H9 (cell line): ENCODE data around the gene CDH13. TPM values are rescaled to one million over a fixed set of nuclear protein-coding genes. Genes with fewer than 3 reads are reported as not detected.

Experiments used
- DNase-seq: peaks from one replicate; pipeline ENCODE4 v3.0.0-alpha.2; 2017
- H2AFZ ChIP-seq: one replicate; pipeline ENCODE4 v1.6.1; 2013; ENCODE audit warnings: mild to moderate bottlenecking, low read length, control low read depth, moderate library complexity
- H2AK5ac ChIP-seq: 2 replicates; pipeline ENCODE4 v1.6.1; 2013; ENCODE audit warnings: low read length, control low read depth, mixed read lengths; ENCODE audit not compliant: insufficient read length
- H2BK120ac ChIP-seq: one replicate; pipeline ENCODE4 v1.6.1; 2013; ENCODE audit warnings: low read depth, mild to moderate bottlenecking, low read length, control low read depth, inconsistent platforms; ENCODE audit not compliant: poor library complexity, severe bottlenecking
- H2BK12ac ChIP-seq: 2 replicates; pipeline ENCODE4 v1.6.1; 2013; ENCODE audit warnings: low read length, control low read depth, mixed read lengths, low read depth; ENCODE audit not compliant: insufficient read length
- H2BK15ac ChIP-seq: 2 replicates; pipeline ENCODE4 v1.6.1; 2013; ENCODE audit warnings: low read depth, low read length, control low read depth
- H2BK20ac ChIP-seq: one replicate; pipeline ENCODE4 v1.6.1; 2013; ENCODE audit warnings: low read depth, mild to moderate bottlenecking, low read length, control low read depth, inconsistent platforms; ENCODE audit not compliant: poor library complexity, severe bottlenecking
- H2BK5ac ChIP-seq: 2 replicates; pipeline ENCODE4 v1.6.1; 2013; ENCODE audit warnings: low read length, control low read depth, mixed read lengths; ENCODE audit not compliant: insufficient read length
- H3K14ac ChIP-seq: 2 replicates; pipeline ENCODE4 v1.6.1; 2013; ENCODE audit warnings: low read length, control low read depth; ENCODE audit not compliant: insufficient read depth
- H3K18ac ChIP-seq: 2 replicates; pipeline ENCODE4 v1.6.1; 2013; ENCODE audit warnings: low read depth, mild to moderate bottlenecking, mixed read lengths, low read length, control low read depth; ENCODE audit not compliant: insufficient read length
- H3K23ac ChIP-seq: 2 replicates; pipeline ENCODE4 v1.6.1; 2013; ENCODE audit warnings: low read length, control low read depth, mixed read lengths, low read depth; ENCODE audit not compliant: insufficient read length
- H3K23me2 ChIP-seq: 2 replicates; pipeline ENCODE4 v1.6.1; 2013; ENCODE audit warnings: low read depth, mild to moderate bottlenecking, mixed read lengths, low read length, control low read depth; ENCODE audit not compliant: insufficient read length, poor library complexity, severe bottlenecking
- H3K27ac ChIP-seq: 2 replicates; pipeline ENCODE4 v1.5.1; 2013; ENCODE audit warnings: low read length, control low read depth, mixed read lengths, low read depth; ENCODE audit not compliant: insufficient read length
- H3K27me3 ChIP-seq: 2 replicates; pipeline ENCODE4 v1.6.1; 2013; ENCODE audit warnings: low read length, control low read depth, inconsistent platforms; ENCODE audit not compliant: insufficient read depth
- H3K4ac ChIP-seq: 2 replicates; pipeline ENCODE4 v1.6.1; 2013; ENCODE audit warnings: low read depth, mild to moderate bottlenecking, control low read depth, inconsistent platforms, low read length, moderate library complexity
- H3K4me1 ChIP-seq: 2 replicates; pipeline ENCODE4 v1.6.1; 2013; ENCODE audit warnings: low read length, control low read depth, inconsistent platforms; ENCODE audit not compliant: insufficient read depth
- H3K4me2 ChIP-seq: 2 replicates; pipeline ENCODE4 v1.6.1; 2013; ENCODE audit warnings: low read length, control low read depth, mixed read lengths; ENCODE audit not compliant: insufficient read length, insufficient read depth
- H3K56ac ChIP-seq: 2 replicates; pipeline ENCODE4 v1.6.1; 2013; ENCODE audit warnings: low read depth, mild to moderate bottlenecking, mixed read lengths, low read length, control low read depth; ENCODE audit not compliant: insufficient read length
- H3K79me1 ChIP-seq: 2 replicates; pipeline ENCODE4 v1.6.1; 2013; ENCODE audit warnings: low read depth, mild to moderate bottlenecking, moderate library complexity, low read length, control low read depth, inconsistent platforms; ENCODE audit not compliant: insufficient read depth, poor library complexity, severe bottlenecking
- H3K79me2 ChIP-seq: 2 replicates; pipeline ENCODE4 v1.6.1; 2013; ENCODE audit warnings: low read length, control low read depth, inconsistent platforms; ENCODE audit not compliant: insufficient read depth
- H3K9ac ChIP-seq: 2 replicates; pipeline ENCODE4 v1.6.1; 2013; ENCODE audit warnings: low read length, control low read depth, mixed read lengths; ENCODE audit not compliant: insufficient read length; ENCODE audit errors: extremely low read depth
- H3K9me3 ChIP-seq: one replicate; pipeline ENCODE4 v1.6.1; 2013; ENCODE audit warnings: low read depth, low read length, inconsistent platforms; ENCODE audit not compliant: control insufficient read depth
- H3T11ph ChIP-seq: one replicate; pipeline ENCODE4 v1.6.1; 2013; ENCODE audit warnings: mild to moderate bottlenecking, low read length, control low read depth, inconsistent platforms
- H4K20me1 ChIP-seq: one replicate; pipeline ENCODE4 v1.6.1; 2013; ENCODE audit not compliant: control insufficient read depth, insufficient read length, insufficient read depth
- H4K5ac ChIP-seq: 2 replicates; pipeline ENCODE4 v1.6.1; 2013; ENCODE audit warnings: low read depth, mild to moderate bottlenecking, mixed read lengths, low read length, control low read depth; ENCODE audit not compliant: insufficient read length
- H4K8ac ChIP-seq: replicated peaks from 2 replicates; pipeline ENCODE4 v1.6.1; 2013; ENCODE audit warnings: low read length, control low read depth, mixed read lengths, low read depth; ENCODE audit not compliant: insufficient read length
- H4K91ac ChIP-seq: 2 replicates; pipeline ENCODE4 v1.6.1; 2013; ENCODE audit warnings: low read depth, mild to moderate bottlenecking, moderate library complexity, mixed read lengths, low read length, control low read depth; ENCODE audit not compliant: insufficient read length
- H3K27ac Mint-ChIP-seq, 3 experiments: 2 replicates in 2 of 3; 3 replicates in 1 of 3; pipeline ENCODE4 v1.8.0; 2020 to 2021; ENCODE audit warnings: mixed read lengths in 3 of 3, mild to moderate bottlenecking in 1 of 3, moderate library complexity in 1 of 3
- H3K27me3 Mint-ChIP-seq: 2 replicates; pipeline ENCODE4 v1.8.0; 2021; ENCODE audit warnings: low read depth, mild to moderate bottlenecking, moderate library complexity, mixed read lengths
- H3K36me3 Mint-ChIP-seq, 3 experiments: 2 replicates in 2 of 3; 3 replicates in 1 of 3; pipeline ENCODE4 v1.8.0; 2020 to 2021; ENCODE audit warnings: low read depth in 3 of 3, mixed read lengths in 3 of 3; ENCODE audit not compliant: insufficient read depth in 1 of 3
- H3K4me1 Mint-ChIP-seq, 2 experiments: 2 replicates each; pipeline ENCODE4 v1.8.0; 2020; ENCODE audit warnings: mixed read lengths in 2 of 2
- H3K4me3 Mint-ChIP-seq, 2 experiments: 2 replicates in 1 of 2; 3 replicates in 1 of 2; pipeline ENCODE4 v1.8.0; 2020 to 2021; ENCODE audit warnings: mild to moderate bottlenecking in 2 of 2, mixed read lengths in 2 of 2, moderate library complexity in 1 of 2
- H3K9me3 Mint-ChIP-seq, 2 experiments: 2 replicates in 1 of 2; 3 replicates in 1 of 2; pipeline ENCODE4 v1.8.0; 2020; ENCODE audit warnings: mild to moderate bottlenecking in 2 of 2, mixed read lengths in 2 of 2, moderate library complexity in 1 of 2
- total RNA-seq: library from RNA; stranded (reverse); gene quantifications from 2 replicates; pipeline ENCODE4 v1.2.1, GENCODE V29; 2021
- TF ChIP-seq, protein P1 (sequence below): fragments of 200-600 bp; sonication (generic); conservative IDR thresholded peaks from 3 replicates; pipeline ENCODE4 v1.8.0; 2021; ENCODE audit warnings: antibody characterized with exemption, mild to moderate bottlenecking

CDH13 gene
- total RNA-seq, 1 experiment from 2014 or later = 1.5 TPM

DNA sequence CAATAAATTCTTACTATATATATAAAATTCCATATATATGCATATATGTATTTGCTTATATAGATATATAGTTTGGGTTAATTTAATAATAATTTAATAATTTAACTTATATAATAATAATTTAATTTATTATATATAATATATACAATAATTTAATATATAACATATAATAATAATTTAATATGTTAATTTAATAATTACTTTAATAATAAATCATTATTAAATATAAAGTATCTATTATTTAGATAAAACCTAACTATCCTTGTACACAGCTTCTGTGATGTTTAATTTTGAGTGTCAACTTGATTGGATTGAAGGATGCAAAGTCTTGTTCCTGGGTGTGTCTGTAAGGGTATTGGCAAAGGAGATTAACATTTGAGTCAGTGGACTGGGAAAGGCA, 40.6 kb upstream of the CDH13 start:
- Histone ChIP-seq H3K79me2 (no peaks in the 10 kb centered on the region), H2BK20ac (no peak overlapping the region), H3T11ph (no peak overlapping the region), H2AK5ac (no peak overlapping the region), H3K56ac (no peak overlapping the region), H3K14ac (no peak overlapping the region), H2BK15ac (no peak overlapping the region), H2BK5ac (no peak overlapping the region), H3K23me2 (no peaks in the 10 kb centered on the region), H4K91ac (no peak overlapping the region), H3K4me1 (no peaks in the 10 kb centered on the region), H3K27me3 (no peaks in the 10 kb centered on the region), H3K4me2 (no peak overlapping the region), H2AFZ (no peak overlapping the region), H2BK12ac (no peak overlapping the region), H4K5ac (no peak overlapping the region), H3K79me1 (no peaks in the 10 kb centered on the region), H3K18ac (no peak overlapping the region), H4K20me1 (no peaks in the 10 kb centered on the region), H3K9ac (no peak overlapping the region), H3K27ac (no peak overlapping the region), H2BK120ac (no peak overlapping the region), H3K4ac (no peak overlapping the region), H3K9me3 (no peaks in the 10 kb centered on the region), H3K23ac (no peak overlapping the region), H4K8ac (no peak overlapping the region)
- H3K9me3 Mint-ChIP-seq = no peaks in the 10 kb centered on the region
- H3K27me3 Mint-ChIP-seq = peaks cover 2% of the 10 kb centered on the region
- DNase-seq = no peak
- H3K4me3 Mint-ChIP-seq = no peak overlapping the region
- TF ChIP-seq, protein P1, sequence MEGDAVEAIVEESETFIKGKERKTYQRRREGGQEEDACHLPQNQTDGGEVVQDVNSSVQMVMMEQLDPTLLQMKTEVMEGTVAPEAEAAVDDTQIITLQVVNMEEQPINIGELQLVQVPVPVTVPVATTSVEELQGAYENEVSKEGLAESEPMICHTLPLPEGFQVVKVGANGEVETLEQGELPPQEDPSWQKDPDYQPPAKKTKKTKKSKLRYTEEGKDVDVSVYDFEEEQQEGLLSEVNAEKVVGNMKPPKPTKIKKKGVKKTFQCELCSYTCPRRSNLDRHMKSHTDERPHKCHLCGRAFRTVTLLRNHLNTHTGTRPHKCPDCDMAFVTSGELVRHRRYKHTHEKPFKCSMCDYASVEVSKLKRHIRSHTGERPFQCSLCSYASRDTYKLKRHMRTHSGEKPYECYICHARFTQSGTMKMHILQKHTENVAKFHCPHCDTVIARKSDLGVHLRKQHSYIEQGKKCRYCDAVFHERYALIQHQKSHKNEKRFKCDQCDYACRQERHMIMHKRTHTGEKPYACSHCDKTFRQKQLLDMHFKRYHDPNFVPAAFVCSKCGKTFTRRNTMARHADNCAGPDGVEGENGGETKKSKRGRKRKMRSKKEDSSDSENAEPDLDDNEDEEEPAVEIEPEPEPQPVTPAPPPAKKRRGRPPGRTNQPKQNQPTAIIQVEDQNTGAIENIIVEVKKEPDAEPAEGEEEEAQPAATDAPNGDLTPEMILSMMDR = no peak
- no peak overlapping the region for H3K27ac Mint-ChIP-seq
- peaks cover 0 to 2% of the 10 kb centered on the region in 2 experiments; a peak in 1 of 4 replicates for H3K4me1 Mint-ChIP-seq
- H3K36me3 Mint-ChIP-seq = no peaks in the 10 kb centered on the region
